H9 (cell line): ENCODE measurements around the gene XPO1. TPM values are rescaled to one million over a fixed set of nuclear protein-coding genes. Genes with fewer than 3 reads are reported as not detected.

ENCODE experiments used
- DNase-seq: peaks from one replicate; pipeline ENCODE4 v3.0.0-alpha.2; 2017
- H2AFZ ChIP-seq: one replicate; pipeline ENCODE4 v1.6.1; 2013; ENCODE audit warnings: mild to moderate bottlenecking, low read length, control low read depth, moderate library complexity
- H2AK5ac ChIP-seq: 2 replicates; pipeline ENCODE4 v1.6.1; 2013; ENCODE audit warnings: low read length, control low read depth, mixed read lengths; ENCODE audit not compliant: insufficient read length
- H2BK120ac ChIP-seq: one replicate; pipeline ENCODE4 v1.6.1; 2013; ENCODE audit warnings: low read depth, mild to moderate bottlenecking, low read length, control low read depth, inconsistent platforms; ENCODE audit not compliant: poor library complexity, severe bottlenecking
- H2BK12ac ChIP-seq: 2 replicates; pipeline ENCODE4 v1.6.1; 2013; ENCODE audit warnings: low read length, control low read depth, mixed read lengths, low read depth; ENCODE audit not compliant: insufficient read length
- H2BK15ac ChIP-seq: 2 replicates; pipeline ENCODE4 v1.6.1; 2013; ENCODE audit warnings: low read depth, low read length, control low read depth
- H2BK20ac ChIP-seq: one replicate; pipeline ENCODE4 v1.6.1; 2013; ENCODE audit warnings: low read depth, mild to moderate bottlenecking, low read length, control low read depth, inconsistent platforms; ENCODE audit not compliant: poor library complexity, severe bottlenecking
- H2BK5ac ChIP-seq: 2 replicates; pipeline ENCODE4 v1.6.1; 2013; ENCODE audit warnings: low read length, control low read depth, mixed read lengths; ENCODE audit not compliant: insufficient read length
- H3K14ac ChIP-seq: 2 replicates; pipeline ENCODE4 v1.6.1; 2013; ENCODE audit warnings: low read length, control low read depth; ENCODE audit not compliant: insufficient read depth
- H3K18ac ChIP-seq: 2 replicates; pipeline ENCODE4 v1.6.1; 2013; ENCODE audit warnings: low read depth, mild to moderate bottlenecking, mixed read lengths, low read length, control low read depth; ENCODE audit not compliant: insufficient read length
- H3K23ac ChIP-seq: 2 replicates; pipeline ENCODE4 v1.6.1; 2013; ENCODE audit warnings: low read length, control low read depth, mixed read lengths, low read depth; ENCODE audit not compliant: insufficient read length
- H3K23me2 ChIP-seq: 2 replicates; pipeline ENCODE4 v1.6.1; 2013; ENCODE audit warnings: low read depth, mild to moderate bottlenecking, mixed read lengths, low read length, control low read depth; ENCODE audit not compliant: insufficient read length, poor library complexity, severe bottlenecking
- H3K27ac ChIP-seq: 2 replicates; pipeline ENCODE4 v1.5.1; 2013; ENCODE audit warnings: low read length, control low read depth, mixed read lengths, low read depth; ENCODE audit not compliant: insufficient read length
- H3K27me3 ChIP-seq: 2 replicates; pipeline ENCODE4 v1.6.1; 2013; ENCODE audit warnings: low read length, control low read depth, inconsistent platforms; ENCODE audit not compliant: insufficient read depth
- H3K4ac ChIP-seq: 2 replicates; pipeline ENCODE4 v1.6.1; 2013; ENCODE audit warnings: low read depth, mild to moderate bottlenecking, control low read depth, inconsistent platforms, low read length, moderate library complexity
- H3K4me1 ChIP-seq: 2 replicates; pipeline ENCODE4 v1.6.1; 2013; ENCODE audit warnings: low read length, control low read depth, inconsistent platforms; ENCODE audit not compliant: insufficient read depth
- H3K4me2 ChIP-seq: 2 replicates; pipeline ENCODE4 v1.6.1; 2013; ENCODE audit warnings: low read length, control low read depth, mixed read lengths; ENCODE audit not compliant: insufficient read length, insufficient read depth
- H3K56ac ChIP-seq: 2 replicates; pipeline ENCODE4 v1.6.1; 2013; ENCODE audit warnings: low read depth, mild to moderate bottlenecking, mixed read lengths, low read length, control low read depth; ENCODE audit not compliant: insufficient read length
- H3K79me1 ChIP-seq: 2 replicates; pipeline ENCODE4 v1.6.1; 2013; ENCODE audit warnings: low read depth, mild to moderate bottlenecking, moderate library complexity, low read length, control low read depth, inconsistent platforms; ENCODE audit not compliant: insufficient read depth, poor library complexity, severe bottlenecking
- H3K79me2 ChIP-seq: 2 replicates; pipeline ENCODE4 v1.6.1; 2013; ENCODE audit warnings: low read length, control low read depth, inconsistent platforms; ENCODE audit not compliant: insufficient read depth
- H3K9ac ChIP-seq: 2 replicates; pipeline ENCODE4 v1.6.1; 2013; ENCODE audit warnings: low read length, control low read depth, mixed read lengths; ENCODE audit not compliant: insufficient read length; ENCODE audit errors: extremely low read depth
- H3K9me3 ChIP-seq: one replicate; pipeline ENCODE4 v1.6.1; 2013; ENCODE audit warnings: low read depth, low read length, inconsistent platforms; ENCODE audit not compliant: control insufficient read depth
- H3T11ph ChIP-seq: one replicate; pipeline ENCODE4 v1.6.1; 2013; ENCODE audit warnings: mild to moderate bottlenecking, low read length, control low read depth, inconsistent platforms
- H4K20me1 ChIP-seq: one replicate; pipeline ENCODE4 v1.6.1; 2013; ENCODE audit not compliant: control insufficient read depth, insufficient read length, insufficient read depth
- H4K5ac ChIP-seq: 2 replicates; pipeline ENCODE4 v1.6.1; 2013; ENCODE audit warnings: low read depth, mild to moderate bottlenecking, mixed read lengths, low read length, control low read depth; ENCODE audit not compliant: insufficient read length
- H4K8ac ChIP-seq: replicated peaks from 2 replicates; pipeline ENCODE4 v1.6.1; 2013; ENCODE audit warnings: low read length, control low read depth, mixed read lengths, low read depth; ENCODE audit not compliant: insufficient read length
- H4K91ac ChIP-seq: 2 replicates; pipeline ENCODE4 v1.6.1; 2013; ENCODE audit warnings: low read depth, mild to moderate bottlenecking, moderate library complexity, mixed read lengths, low read length, control low read depth; ENCODE audit not compliant: insufficient read length
- H3K27ac Mint-ChIP-seq, 3 experiments: 2 replicates in 2 of 3; 3 replicates in 1 of 3; pipeline ENCODE4 v1.8.0; 2020 to 2021; ENCODE audit warnings: mixed read lengths in 3 of 3, mild to moderate bottlenecking in 1 of 3, moderate library complexity in 1 of 3
- H3K27me3 Mint-ChIP-seq: 2 replicates; pipeline ENCODE4 v1.8.0; 2021; ENCODE audit warnings: low read depth, mild to moderate bottlenecking, moderate library complexity, mixed read lengths
- H3K36me3 Mint-ChIP-seq, 3 experiments: 2 replicates in 2 of 3; 3 replicates in 1 of 3; pipeline ENCODE4 v1.8.0; 2020 to 2021; ENCODE audit warnings: low read depth in 3 of 3, mixed read lengths in 3 of 3; ENCODE audit not compliant: insufficient read depth in 1 of 3
- H3K4me1 Mint-ChIP-seq, 2 experiments: 2 replicates each; pipeline ENCODE4 v1.8.0; 2020; ENCODE audit warnings: mixed read lengths in 2 of 2
- H3K4me3 Mint-ChIP-seq, 2 experiments: 2 replicates in 1 of 2; 3 replicates in 1 of 2; pipeline ENCODE4 v1.8.0; 2020 to 2021; ENCODE audit warnings: mild to moderate bottlenecking in 2 of 2, mixed read lengths in 2 of 2, moderate library complexity in 1 of 2
- H3K9me3 Mint-ChIP-seq, 2 experiments: 2 replicates in 1 of 2; 3 replicates in 1 of 2; pipeline ENCODE4 v1.8.0; 2020; ENCODE audit warnings: mild to moderate bottlenecking in 2 of 2, mixed read lengths in 2 of 2, moderate library complexity in 1 of 2
- total RNA-seq: library from RNA; stranded (reverse); gene quantifications from 2 replicates; pipeline ENCODE4 v1.2.1, GENCODE V29; 2021
- TF ChIP-seq, protein P1 (sequence below): fragments of 200-600 bp; sonication (generic); conservative IDR thresholded peaks from 3 replicates; pipeline ENCODE4 v1.8.0; 2021; ENCODE audit warnings: antibody characterized with exemption, mild to moderate bottlenecking

XPO1 gene
- total RNA-seq, 1 experiment from 2014 or later: 320 TPM

DNA sequence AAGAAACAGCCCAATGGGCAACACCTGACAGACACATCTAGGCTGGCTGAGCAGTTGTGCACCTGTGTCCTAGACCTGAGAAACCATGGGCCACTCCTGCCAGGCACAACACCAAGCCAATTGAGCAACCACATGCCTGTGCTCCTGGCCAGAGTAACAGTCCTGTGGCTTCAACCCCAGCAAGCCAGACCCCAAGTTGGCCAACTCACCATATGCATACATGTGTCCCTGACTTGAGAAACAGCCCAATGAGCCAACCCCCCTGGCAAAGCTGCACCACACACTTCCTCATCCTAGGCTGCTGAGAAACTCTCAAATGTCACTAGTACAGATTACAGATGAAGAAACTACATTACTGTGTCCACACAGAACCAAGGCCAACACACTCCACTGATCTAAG is 103.8 kb downstream of the XPO1 start:
- H3K79me2 ChIP-seq: peaks cover 61% of the 10 kb centered on the region
- peak overlapping the region in 1 of 3 experiments; percentile 74; a peak in 2 of 7 replicates for H3K27ac Mint-ChIP-seq
- H3K14ac ChIP-seq: no peak overlapping the region
- H3K4me3 Mint-ChIP-seq: no peak overlapping the region
- H3K4me1 Mint-ChIP-seq: peaks cover 27 to 31% of the 10 kb centered on the region in 2 experiments
- peaks cover 4% of the 10 kb centered on the region; the same call in 1 of the 2 replicates for H3K4me1 ChIP-seq
- no peak overlapping the region for H3K23ac ChIP-seq
- no peak overlapping the region for H2AFZ ChIP-seq
- H2BK20ac ChIP-seq: no peak overlapping the region
- no peak overlapping the region for H4K8ac ChIP-seq
- no peak overlapping the region for H2BK12ac ChIP-seq
- H4K5ac ChIP-seq: no peak overlapping the region
- H3K27me3 ChIP-seq: no peaks in the 10 kb centered on the region
- H3K23me2 ChIP-seq: no peaks in the 10 kb centered on the region
- TF ChIP-seq, protein P1, sequence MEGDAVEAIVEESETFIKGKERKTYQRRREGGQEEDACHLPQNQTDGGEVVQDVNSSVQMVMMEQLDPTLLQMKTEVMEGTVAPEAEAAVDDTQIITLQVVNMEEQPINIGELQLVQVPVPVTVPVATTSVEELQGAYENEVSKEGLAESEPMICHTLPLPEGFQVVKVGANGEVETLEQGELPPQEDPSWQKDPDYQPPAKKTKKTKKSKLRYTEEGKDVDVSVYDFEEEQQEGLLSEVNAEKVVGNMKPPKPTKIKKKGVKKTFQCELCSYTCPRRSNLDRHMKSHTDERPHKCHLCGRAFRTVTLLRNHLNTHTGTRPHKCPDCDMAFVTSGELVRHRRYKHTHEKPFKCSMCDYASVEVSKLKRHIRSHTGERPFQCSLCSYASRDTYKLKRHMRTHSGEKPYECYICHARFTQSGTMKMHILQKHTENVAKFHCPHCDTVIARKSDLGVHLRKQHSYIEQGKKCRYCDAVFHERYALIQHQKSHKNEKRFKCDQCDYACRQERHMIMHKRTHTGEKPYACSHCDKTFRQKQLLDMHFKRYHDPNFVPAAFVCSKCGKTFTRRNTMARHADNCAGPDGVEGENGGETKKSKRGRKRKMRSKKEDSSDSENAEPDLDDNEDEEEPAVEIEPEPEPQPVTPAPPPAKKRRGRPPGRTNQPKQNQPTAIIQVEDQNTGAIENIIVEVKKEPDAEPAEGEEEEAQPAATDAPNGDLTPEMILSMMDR: no peak
- H4K20me1 ChIP-seq: no peaks in the 10 kb centered on the region
- H3K27ac ChIP-seq: no peak overlapping the region
- no peak overlapping the region for H3K9ac ChIP-seq
- H3K56ac ChIP-seq: no peak overlapping the region
- DNase-seq: no peak
- H2BK5ac ChIP-seq: no peak overlapping the region
- no peak overlapping the region for H2BK15ac ChIP-seq
- H3T11ph ChIP-seq: no peak overlapping the region
- H2AK5ac ChIP-seq: no peak overlapping the region
- no peaks in the 10 kb centered on the region for H3K27me3 Mint-ChIP-seq
- H3K4me2 ChIP-seq: no peak overlapping the region
- H3K79me1 ChIP-seq: peaks cover 4% of the 10 kb centered on the region
- no peaks in the 10 kb centered on the region for H3K9me3 ChIP-seq
- H3K4ac ChIP-seq: no peak overlapping the region
- H3K9me3 Mint-ChIP-seq: peaks cover 4 to 6% of the 10 kb centered on the region in 2 experiments; a peak in 4 of 5 replicates
- peaks cover 5 to 11% (median 8%) of the 10 kb centered on the region in 3 experiments for H3K36me3 Mint-ChIP-seq
- no peak overlapping the region for H2BK120ac ChIP-seq
- H3K18ac ChIP-seq: no peak overlapping the region
- no peak overlapping the region for H4K91ac ChIP-seq
